Testis (tissue), 5 donors: ENCODE measurements around the gene TMEM233. TPM values are rescaled to one million over a fixed set of nuclear protein-coding genes. Genes with fewer than 3 reads are reported as not detected.

Experiments used
- DNase-seq: peaks from one replicate; pipeline ENCODE4 v3.0.0-alpha.2; 2019
- H3K27ac ChIP-seq, 2 donors: fragments of 200-600 bp; sonication (generic); one replicate each; pipeline ENCODE4 v1.5.1; 2019
- H3K27me3 ChIP-seq: fragments of 200-600 bp; sonication (generic); one replicate; pipeline ENCODE4 v1.5.1; 2019
- H3K36me3 ChIP-seq: fragments of 200-600 bp; sonication (generic); one replicate; pipeline ENCODE4 v1.5.1; 2017; ENCODE audit warnings: low read depth; ENCODE audit errors: missing control alignments
- H3K4me1 ChIP-seq: fragments of 200-600 bp; sonication (generic); one replicate; pipeline ENCODE4 v1.5.1; 2019
- H3K4me3 ChIP-seq, 2 donors: fragments of 200-600 bp; sonication (generic); one replicate each; pipeline ENCODE4 v1.5.1; 2017 to 2019
- H3K9me3 ChIP-seq: fragments of 200-600 bp; sonication (generic); one replicate; pipeline ENCODE4 v1.5.1; 2017
- CTCF ChIP-seq, 3 experiments: fragments of 450-650 bp in 2 of 3; fragments of 200-600 bp in 1 of 3; sonication (generic) in 1 of 3; IDR thresholded peaks; one replicate each; pipeline ENCODE4 v1.5.1; 2016 to 2019; ENCODE audit warnings: antibody characterized with exemption in 3 of 3, mild to moderate bottlenecking in 2 of 3, moderate library complexity in 1 of 3
- POLR2A ChIP-seq: fragments of 450-650 bp; IDR thresholded peaks from one replicate; pipeline ENCODE4 v1.6.1; 2017; ENCODE audit warnings: antibody characterized with exemption, mild to moderate bottlenecking, moderate library complexity
- WGBS, 2 donors: methylation state at CpG; one replicate each; pipeline ENCODE4 v1.1.5; 2018; 5-methylcytosine and 5-hydroxymethylcytosine counted together
- intact Hi-C: fragments of 100-400 bp; cut with DNase I; formaldehyde crosslinking; loops from one replicate; pipeline ENCODE4 v1.15.1; 2023; ENCODE audit warnings: low total_unique reads
- long read RNA-seq, 2 donors: transcript quantifications; one replicate each; lab custom pipeline, GENCODE V29; 2026
- polyA plus RNA-seq: library from polyadenylated mRNA; stranded (reverse); fragments of 350-450 nt; fragmentation: Illumina TruSeq; extraction: RNeasy Lipid Tissue Mini Kit (QIAGEN cat#74804); gene quantifications from one replicate; pipeline ENCODE4 v1.2.3, GENCODE V29; 2014; ENCODE audit warnings: low read depth, low replicate concordance; ENCODE audit not compliant: insufficient read depth
- total RNA-seq, 2 donors: library from RNA; depleted of rRNA; stranded (reverse); fragments of >200 nt; gene quantifications; one replicate each; pipeline ENCODE4 v1.2.3, GENCODE V29; 2016

TMEM233 gene
- under 1 TPM in 1 of 2 donors, not detected in 1; 0.31 TPM for total RNA-seq
- polyA plus RNA-seq = 0.47 TPM
- long read RNA-seq, donor 1 = 0 reads
- long read RNA-seq, donor 2 = 0 reads

- DNase-seq = no peak
- Histone ChIP-seq H3K36me3 (no peaks in the 10 kb centered on the region), H3K4me3 (peak within 1 kb of the TSS; percentile 32 to 51), H3K4me1 (no peaks in the 10 kb centered on the region), H3K27ac (no peak within 1 kb of the TSS), H3K9me3 (no peaks in the 10 kb centered on the region), H3K27me3 (no peaks in the 10 kb centered on the region)
- 1% methylated on average over 45 to 47 of the region's 48 CpGs for WGBS, 2 donors
- TF ChIP-seq POLR2A (no peak), CTCF (IDR thresholded peaks at IDR 0.05) (no peak)
- intact Hi-C loops = no loop called here
Measured at GRCh38 chr12:119593578-119594398, at the start of gene TMEM233. Gene TMEM233 (plus strand): TSS chr12:119593774. CDS start chr12:119593849, 75 bp downstream.

GRCh38 chr12:119544765-119545625, 48.6 kb upstream of the TMEM233 start:
- Histone ChIP-seq H3K4me3 (no peak overlapping the region), H3K9me3 (no peaks in the 10 kb centered on the region), H3K36me3 (no peaks in the 10 kb centered on the region), H3K27ac (no peak overlapping the region), H3K4me1 (no peaks in the 10 kb centered on the region), H3K27me3 (no peaks in the 10 kb centered on the region)
- no peak for TF ChIP-seq POLR2A
- TF ChIP-seq CTCF (IDR thresholded peaks at IDR 0.05) = peak; percentile 62 to 82 (median 77)
- WGBS, 2 donors = 47 to 55% methylated on average over 9 of the region's 9 CpGs
- DNase-seq = peak; percentile 87
- intact Hi-C loops = no loop called here

GRCh38 chr12:119546340-119546739, 47.2 kb upstream of the TMEM233 start:
- H3K27ac ChIP-seq = no peak overlapping the region
- intact Hi-C loops = no loop called here
- H3K4me1 ChIP-seq = no peaks in the 10 kb centered on the region
- no peaks in the 10 kb centered on the region for H3K36me3 ChIP-seq
- H3K4me3 ChIP-seq = no peak overlapping the region
- H3K27me3 ChIP-seq = no peaks in the 10 kb centered on the region
- no peaks in the 10 kb centered on the region for H3K9me3 ChIP-seq
- TF ChIP-seq POLR2A (no peak), CTCF (IDR thresholded peaks at IDR 0.05) (no peak)
- no peak for DNase-seq

GRCh38 chr12:119547001-119547400, 46.6 kb upstream of the TMEM233 start:
- no peak for DNase-seq
- 33 to 38% methylated on average over 1 of the region's 1 CpG for WGBS, 2 donors
- no peaks in the 10 kb centered on the region for H3K27me3 ChIP-seq
- no peak overlapping the region for H3K4me3 ChIP-seq
- no peaks in the 10 kb centered on the region for H3K9me3 ChIP-seq
- intact Hi-C loops = no loop called here
- H3K27ac ChIP-seq = no peak overlapping the region
- TF ChIP-seq POLR2A = no peak
- no peak for TF ChIP-seq CTCF (IDR thresholded peaks at IDR 0.05)
- no peaks in the 10 kb centered on the region for H3K36me3 ChIP-seq
- H3K4me1 ChIP-seq = no peaks in the 10 kb centered on the region
